NCI-H2227 (cell line): ENCODE data around the gene TBXA2R.
"Not testable (repeated sequence)": the region's sequence is repeated elsewhere in the genome, so short reads cannot be mapped to it uniquely, and the experiment has no call there.

ENCODE experiments used
- DNase-seq: peaks from one replicate; lab custom pipeline; 2025; ENCODE audit not compliant: unreplicated experiment; lab: John Stamatoyannopoulos, UW

The TBXA2R gene

GRCh38 chr19:3641515-3642269, 35.0 kb upstream of the TBXA2R start:
- DNase-seq: no peak

- no peak for DNase-seq
These were observed 32.8 kb upstream of the TBXA2R start for GRCh38 chr19:3639479-3639878.

DNA sequence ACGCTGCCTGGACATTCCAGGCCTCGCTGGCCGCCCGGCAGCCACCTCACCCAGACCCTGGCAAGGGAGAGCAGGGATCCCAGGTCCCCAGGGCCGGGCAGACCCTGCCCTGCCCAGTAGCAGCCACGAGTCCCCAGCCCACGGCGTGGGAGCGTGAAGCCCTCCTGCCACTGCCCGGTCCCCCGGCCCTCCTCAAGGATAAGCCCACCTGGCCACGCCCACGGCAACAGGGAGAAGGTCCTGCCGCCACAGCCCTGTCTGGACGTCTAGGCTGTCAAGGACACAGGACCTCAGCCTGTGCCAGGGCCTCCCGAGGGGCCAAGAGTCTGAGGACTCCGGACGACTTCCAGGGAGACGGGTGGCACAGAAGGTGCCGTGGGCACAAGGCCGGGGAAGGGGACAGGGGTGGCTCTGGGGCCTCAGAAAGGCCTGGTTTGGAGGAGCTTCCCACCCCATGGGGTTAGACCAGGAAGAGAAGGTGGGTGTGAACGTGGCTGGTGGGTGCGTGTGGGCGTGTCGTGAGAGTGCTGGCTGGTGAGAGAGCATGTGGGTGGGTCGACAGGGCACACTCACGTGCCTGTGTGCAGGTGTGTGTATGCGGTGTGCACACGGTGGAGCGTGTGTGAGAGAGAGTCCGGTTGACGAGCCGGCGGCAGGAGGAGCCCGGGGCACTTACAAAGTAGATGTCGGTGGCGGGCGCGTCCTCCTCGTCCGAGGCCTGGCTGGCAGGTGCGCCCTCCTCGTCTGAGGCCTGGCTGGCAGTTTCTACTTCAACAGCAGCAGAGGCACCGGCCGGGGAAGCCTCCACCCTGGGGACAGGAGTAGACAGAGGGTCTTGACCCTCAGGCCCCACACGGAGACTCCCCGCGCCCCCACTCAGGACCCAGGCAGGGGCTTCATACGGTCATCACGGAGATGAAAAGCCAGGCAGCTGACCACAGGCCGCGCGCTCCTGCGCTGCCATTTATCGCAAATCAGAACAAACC, 31.8 kb upstream of the TBXA2R start:
- no peak for DNase-seq

GRCh38 chr19:3637621-3638020, 30.9 kb upstream of the TBXA2R start:
- DNase-seq: no peak

DNA sequence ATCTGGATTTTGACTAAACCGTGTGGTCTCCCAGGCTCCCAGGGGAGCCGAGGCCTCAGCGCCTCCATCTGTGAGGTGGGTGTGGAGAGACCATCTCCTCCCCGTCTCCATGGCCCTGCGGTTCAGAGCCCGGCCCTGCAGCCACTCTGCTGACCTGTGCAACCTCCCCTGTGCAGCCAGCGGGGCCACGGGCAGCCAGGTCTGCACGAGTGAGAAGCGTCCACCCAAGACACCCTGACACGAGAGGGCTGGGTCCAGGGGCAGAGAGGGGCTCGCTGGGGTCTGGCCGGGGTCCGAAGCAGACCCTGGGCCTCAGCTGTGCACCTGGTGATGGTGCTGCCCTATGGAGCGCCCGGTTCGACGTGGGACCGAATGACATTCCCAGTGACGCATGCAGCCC, 30.3 kb upstream of the TBXA2R start:
- no peak for DNase-seq

DNA sequence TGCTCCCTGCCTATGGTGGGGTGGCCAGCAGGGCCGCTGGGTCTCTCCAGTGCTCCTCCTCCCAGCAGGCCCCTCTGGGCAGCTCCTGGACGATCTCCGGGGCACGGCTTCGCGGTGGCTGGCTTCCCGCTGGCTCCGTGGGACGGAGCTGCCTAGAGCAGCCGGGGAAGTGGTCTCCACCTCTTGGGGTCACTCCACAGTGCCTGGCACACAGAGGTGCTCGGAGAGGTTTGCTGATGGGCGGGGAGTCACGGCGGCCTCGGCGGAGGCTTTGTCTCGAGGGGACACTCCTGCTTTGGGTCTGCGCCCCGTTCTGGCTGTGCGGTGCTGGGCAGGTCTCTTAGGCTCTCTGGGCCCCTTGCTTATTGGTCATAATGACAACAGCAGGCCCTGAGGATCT, 29.8 kb upstream of the TBXA2R start:
- DNase-seq: no peak

GRCh38 chr19:3634496-3635045, 27.9 kb upstream of the TBXA2R start:
- no peak for DNase-seq

- no peak for DNase-seq
These were observed 26.9 kb upstream of the TBXA2R start for GRCh38 chr19:3633559-3633988.

- no peak for DNase-seq
These were observed 26.3 kb upstream of the TBXA2R start for GRCh38 chr19:3632739-3633558.

DNA sequence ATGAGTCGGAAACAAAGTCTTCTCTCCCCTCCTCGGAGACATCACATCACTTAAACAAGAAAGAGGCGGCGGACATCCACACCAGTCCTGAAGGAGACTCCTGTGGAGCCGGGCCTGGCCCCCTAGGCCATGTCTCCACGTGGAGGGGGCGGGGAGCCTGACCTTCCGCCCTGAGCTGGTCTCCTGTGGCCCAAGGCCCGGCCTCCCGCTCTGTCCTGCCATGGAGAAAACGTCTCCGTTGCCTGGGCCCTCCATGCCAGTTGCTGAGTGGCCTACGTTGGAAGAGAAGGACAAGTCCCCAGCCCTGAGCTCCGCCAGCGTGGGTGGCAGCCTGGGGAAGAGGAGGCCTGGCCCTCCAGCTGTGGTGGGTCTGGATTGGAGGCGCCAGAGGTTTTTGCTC, 25.4 kb upstream of the TBXA2R start:
- no peak for DNase-seq

- DNase-seq: no peak
These were observed 24.6 kb upstream of the TBXA2R start for GRCh38 chr19:3631053-3631861.

DNA sequence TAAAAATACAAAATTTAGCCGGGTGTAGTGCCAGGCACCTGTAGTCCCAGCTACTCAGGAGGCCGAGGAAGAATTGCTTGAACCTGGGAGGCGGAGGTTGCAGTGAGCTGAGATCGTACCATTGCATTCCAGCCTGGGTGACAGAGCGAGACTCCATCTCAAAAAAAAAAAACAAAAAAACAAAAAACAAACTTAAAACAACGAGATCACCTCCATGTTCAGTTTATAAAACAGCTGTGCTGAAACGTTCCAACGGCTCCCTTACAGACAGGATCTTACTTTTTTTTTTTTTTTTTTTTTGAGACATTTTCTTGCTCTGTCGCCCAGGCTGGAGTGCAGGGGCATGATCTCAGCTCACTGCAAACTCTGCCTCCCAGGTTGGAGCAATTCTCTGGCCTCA, 22.1 kb upstream of the TBXA2R start:
- DNase-seq: not testable (repeated sequence)

- no peak for DNase-seq
These were observed 20.7 kb upstream of the TBXA2R start for GRCh38 chr19:3627351-3627723.

DNA sequence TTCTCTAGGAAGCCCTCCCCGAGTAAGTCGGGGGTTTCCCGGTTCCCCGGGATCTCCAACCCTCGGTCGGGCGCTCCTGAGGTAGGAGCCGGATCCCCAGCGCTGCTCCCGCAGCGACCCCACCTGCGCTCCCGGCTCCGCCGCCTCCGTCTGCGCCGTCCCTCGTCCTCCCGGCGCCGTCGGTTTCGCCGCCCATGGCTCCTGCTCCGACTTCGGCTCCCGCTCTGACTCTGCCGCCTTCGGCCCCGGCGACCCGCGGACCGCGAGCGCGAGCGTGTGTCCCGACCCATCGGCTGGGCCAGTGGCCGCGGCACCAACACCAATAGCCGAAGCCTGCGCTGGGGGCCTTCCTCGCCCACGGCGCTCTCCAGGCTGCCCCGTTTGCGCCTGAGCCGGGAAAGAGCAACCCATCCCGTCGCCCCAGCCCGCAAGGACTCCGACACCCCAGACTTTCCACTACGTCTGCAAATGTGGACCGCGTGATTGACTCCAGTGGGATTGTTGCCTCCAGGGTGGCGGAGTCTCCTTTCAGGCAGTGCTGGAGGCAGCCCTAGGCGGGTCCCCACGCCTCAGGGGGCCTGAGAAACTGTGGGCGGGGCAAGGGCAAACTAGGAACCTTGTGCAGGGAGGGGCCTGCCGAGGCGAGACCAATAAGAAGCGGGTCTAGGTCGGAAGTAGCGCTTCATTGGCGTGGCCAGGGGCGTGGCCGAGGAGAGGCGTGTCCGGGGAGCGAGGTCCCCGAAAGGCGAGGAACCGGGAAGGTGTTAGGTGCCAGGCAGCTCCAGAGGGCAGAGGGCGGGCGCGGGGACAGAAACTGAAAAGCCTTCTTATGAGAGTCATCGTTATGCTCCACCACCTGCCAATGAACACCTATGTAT, 20.0 kb upstream of the TBXA2R start, which contains the start of gene CACTIN:
Gene CACTIN, minus strand, starts transcription at position 318 of the 878 bp plus-strand sequence. Its CDS starts 28 bp downstream, at position 290.
- peak; percentile 97 for DNase-seq

- no peak for DNase-seq
These were observed 19.4 kb upstream of the TBXA2R start for GRCh38 chr19:3625996-3626472.

- no peak for DNase-seq
These were observed 17.0 kb upstream of the TBXA2R start for GRCh38 chr19:3623716-3624115.

- no peak for DNase-seq
These were observed 15.5 kb upstream of the TBXA2R start for GRCh38 chr19:3622224-3622623.

GRCh38 chr19:3621689-3622088, 15.0 kb upstream of the TBXA2R start:
- no peak for DNase-seq
